B cell (primary cell): ENCODE results near the gene KRT72.

Experiments
- EZH2 ChIP-seq: IDR thresholded peaks from 2 replicates; pipeline ENCODE4 v1.6.1; 2012; ENCODE audit warnings: borderline replicate concordance, low read depth, mild to moderate bottlenecking, moderate library complexity, low read length; ENCODE audit not compliant: insufficient read depth, poor library complexity, severe bottlenecking
- TF ChIP-seq, protein P1 (sequence below): fragments of 200-600 bp; IDR thresholded peaks from one replicate; pipeline ENCODE4 v1.8.0; 2022; ENCODE audit warnings: antibody characterized with exemption, mild to moderate bottlenecking

DNA sequence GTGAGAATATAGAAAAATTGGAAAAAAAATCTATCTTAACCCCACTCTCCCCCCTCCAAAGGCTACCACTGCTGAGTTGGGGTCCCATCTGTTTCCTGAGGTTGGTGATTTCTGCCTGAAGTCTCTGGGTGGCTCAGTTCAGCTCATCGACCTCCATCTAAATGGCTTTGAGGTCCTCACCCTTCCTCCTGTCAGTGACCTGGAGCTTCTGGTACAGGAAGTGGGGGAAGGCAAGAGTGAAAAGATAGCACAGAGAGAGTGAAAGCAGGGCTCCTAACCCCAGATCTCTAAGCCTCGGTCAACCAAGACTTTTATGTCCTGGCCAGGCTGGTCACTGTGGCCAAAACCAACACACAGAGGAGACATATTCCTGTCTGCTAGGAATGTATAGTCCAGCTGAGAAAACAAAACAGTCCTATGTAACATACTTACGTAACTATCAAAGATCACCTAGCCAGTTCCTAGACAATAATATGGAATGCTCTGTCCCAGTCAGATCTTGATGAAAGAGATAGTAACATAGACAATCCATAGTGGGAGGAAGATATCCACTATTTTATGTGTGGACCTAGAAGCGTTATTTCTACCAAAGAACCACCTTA lies 29.4 kb upstream of the KRT72 start:
- TF ChIP-seq, protein P1, sequence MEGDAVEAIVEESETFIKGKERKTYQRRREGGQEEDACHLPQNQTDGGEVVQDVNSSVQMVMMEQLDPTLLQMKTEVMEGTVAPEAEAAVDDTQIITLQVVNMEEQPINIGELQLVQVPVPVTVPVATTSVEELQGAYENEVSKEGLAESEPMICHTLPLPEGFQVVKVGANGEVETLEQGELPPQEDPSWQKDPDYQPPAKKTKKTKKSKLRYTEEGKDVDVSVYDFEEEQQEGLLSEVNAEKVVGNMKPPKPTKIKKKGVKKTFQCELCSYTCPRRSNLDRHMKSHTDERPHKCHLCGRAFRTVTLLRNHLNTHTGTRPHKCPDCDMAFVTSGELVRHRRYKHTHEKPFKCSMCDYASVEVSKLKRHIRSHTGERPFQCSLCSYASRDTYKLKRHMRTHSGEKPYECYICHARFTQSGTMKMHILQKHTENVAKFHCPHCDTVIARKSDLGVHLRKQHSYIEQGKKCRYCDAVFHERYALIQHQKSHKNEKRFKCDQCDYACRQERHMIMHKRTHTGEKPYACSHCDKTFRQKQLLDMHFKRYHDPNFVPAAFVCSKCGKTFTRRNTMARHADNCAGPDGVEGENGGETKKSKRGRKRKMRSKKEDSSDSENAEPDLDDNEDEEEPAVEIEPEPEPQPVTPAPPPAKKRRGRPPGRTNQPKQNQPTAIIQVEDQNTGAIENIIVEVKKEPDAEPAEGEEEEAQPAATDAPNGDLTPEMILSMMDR = no peak
- TF ChIP-seq EZH2 = no peak
